Suppressor macrophage treated with lipopolysaccharide for 4 hours (primary cell): ENCODE results near the gene CTCF.

Experiments used
- DNase-seq: peaks from one replicate; pipeline ENCODE4 v3.0.0-alpha.2; 2020

Gene CTCF

DNA sequence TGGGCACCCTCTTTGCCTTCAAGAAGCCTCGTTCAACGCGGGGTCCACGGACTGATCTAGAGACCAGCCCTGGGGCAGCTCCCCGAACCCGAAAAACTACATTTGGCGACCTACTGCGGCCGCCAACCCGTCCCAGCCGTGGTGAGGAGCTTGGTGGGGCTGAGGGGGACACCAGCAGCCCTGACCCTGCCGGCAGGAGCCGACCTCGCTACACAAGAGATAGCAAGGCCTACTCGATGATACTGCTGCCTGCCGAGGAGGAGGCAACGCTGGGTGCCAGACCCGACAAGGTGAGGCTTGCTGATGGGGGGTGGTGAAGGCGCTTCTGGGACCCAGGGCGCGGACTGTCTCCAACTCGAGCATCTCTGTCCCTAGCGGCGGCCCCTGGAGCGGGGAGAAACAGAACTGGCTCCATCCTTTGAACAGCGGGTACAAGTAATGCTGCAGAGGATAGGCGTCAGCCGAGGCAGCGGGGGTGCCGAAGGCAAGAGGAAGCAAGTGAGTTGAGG lies 92.1 kb downstream of the CTCF start:
- no peak for DNase-seq

GRCh38 chr16:67655363-67655762 lies 93.0 kb downstream of the CTCF start:
- DNase-seq: no peak

GRCh38 chr16:67656344-67657016 lies 94.2 kb downstream of the CTCF start:
- no peak for DNase-seq

DNA sequence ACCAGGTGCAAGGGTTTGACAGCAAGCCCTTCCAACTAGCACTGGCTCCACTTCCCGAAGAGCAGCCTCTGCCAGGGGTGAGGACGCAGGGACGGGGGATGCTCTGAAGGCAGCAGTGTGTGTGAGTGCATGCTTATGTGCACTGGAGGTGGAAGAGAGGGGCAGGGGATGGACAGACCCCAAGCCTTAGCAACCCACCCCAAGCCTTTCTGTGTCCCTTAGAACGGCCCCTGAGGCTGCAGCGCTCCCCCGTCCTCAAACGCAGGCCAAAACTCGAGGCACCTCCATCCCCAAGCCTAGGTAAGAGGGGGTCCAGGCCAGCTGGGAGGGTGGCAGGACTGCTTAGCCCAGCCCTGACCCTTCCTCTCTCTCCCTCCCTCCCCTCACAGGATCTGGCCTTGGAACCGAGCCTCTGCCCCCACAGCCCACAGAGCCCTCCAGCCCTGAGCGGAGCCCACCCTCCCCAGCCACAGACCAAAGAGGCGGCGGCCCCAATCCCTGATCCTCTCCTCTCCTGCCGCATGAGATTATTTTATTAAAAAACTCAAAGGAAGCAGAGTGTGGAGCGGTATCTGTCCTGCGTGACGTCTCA lies 94.8 kb downstream of the CTCF start:
- DNase-seq: no peak

DNA sequence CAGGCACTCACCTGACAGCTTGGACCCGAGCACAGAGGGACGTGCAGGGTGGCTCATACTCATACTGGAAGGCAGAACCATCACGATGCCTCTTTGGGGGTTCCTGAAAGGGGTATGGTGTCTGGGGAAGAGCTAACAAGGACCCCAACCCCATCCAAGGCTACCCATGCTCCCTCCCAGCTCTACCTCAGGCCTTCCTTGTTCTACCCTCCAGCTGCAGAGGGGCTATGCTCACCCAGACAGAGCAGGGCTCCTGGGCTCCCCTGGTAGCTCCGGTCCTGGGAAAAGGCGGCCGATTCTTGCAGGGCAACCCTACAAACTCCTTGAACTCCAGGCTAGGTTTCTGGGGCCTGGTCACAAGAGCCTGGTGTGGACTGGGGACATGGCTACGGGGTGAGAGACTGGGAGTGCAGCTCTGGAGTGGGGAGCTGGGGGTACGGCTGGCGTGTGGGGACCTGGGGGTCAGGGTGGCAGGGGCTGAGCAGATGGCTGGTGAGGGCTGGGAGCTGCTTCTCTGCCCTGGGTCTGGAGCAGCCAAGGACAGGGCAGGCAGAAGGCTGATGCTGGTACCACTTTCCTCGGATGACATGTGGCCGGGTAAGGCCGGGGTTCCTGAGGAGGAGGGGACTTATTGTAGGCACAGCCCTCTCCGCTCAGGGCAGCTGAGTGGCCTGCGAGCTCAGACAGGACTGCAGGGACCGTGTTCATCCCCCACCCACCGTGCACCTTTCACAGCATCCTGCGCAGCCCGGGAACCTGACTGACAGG lies 95.6 kb downstream of the CTCF start:
- no peak for DNase-seq

GRCh38 chr16:67658849-67659674 lies 96.7 kb downstream of the CTCF start:
- DNase-seq: no peak

GRCh38 chr16:67659675-67660563 lies 97.6 kb downstream of the CTCF start, which contains the start of gene ACD:
ACD (minus strand) TSS chr16:67660260; CDS start chr16:67660220, 40 bp downstream.
- peak; percentile 98 for DNase-seq

GRCh38 chr16:67660564-67661028 lies 98.3 kb downstream of the CTCF start, which contains the start of gene PARD6A:
PARD6A (plus strand) TSS chr16:67660960; CDS start chr16:67661039, 79 bp downstream.
- peak; percentile 96 for DNase-seq

- no peak for DNase-seq
Observed at GRCh38 chr16:67661101-67661761, 98.9 kb downstream of the CTCF start.

DNA sequence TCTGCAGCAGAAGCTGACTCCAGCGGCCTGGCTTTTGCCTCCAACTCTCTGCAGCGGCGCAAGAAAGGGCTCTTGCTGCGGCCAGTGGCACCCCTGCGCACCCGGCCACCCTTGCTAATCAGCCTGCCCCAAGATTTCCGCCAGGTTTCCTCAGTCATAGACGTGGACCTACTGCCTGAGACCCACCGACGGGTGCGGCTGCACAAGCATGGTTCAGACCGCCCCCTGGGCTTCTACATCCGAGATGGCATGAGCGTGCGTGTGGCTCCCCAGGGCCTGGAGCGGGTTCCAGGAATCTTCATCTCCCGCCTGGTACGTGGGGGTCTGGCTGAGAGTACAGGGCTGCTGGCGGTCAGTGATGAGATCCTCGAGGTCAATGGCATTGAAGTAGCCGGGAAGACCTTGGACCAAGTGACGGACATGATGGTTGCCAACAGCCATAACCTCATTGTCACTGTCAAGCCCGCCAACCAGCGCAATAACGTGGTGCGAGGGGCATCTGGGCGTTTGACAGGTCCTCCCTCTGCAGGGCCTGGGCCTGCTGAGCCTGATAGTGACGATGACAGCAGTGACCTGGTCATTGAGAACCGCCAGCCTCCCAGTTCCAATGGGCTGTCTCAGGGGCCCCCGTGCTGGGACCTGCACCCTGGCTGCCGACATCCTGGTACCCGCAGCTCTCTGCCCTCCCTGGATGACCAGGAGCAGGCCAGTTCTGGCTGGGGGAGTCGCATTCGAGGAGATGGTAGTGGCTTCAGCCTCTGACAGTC lies 99.7 kb downstream of the CTCF start:
- no peak for DNase-seq

- DNase-seq: no peak
Observed at GRCh38 chr16:67662653-67663010, 100.3 kb downstream of the CTCF start.

GRCh38 chr16:67663151-67663876 lies 101.0 kb downstream of the CTCF start:
- peak; percentile 42 for DNase-seq

DNA sequence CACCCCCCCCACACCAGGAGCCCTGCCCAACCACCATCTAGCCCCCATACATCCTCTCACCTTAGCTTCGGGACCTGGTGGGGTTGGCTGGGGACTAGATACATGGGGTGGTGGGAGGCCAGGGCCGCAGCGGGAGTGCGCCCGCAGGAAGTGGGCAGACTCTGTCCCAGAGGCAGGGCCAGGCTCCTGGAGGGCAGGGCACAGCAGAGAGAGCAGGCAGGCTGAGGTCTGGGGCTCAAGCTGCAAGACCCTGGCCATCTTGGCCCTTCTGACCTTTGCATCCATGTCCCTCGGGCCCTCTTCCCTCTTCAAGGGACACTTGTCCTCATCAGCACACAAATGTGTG lies 101.5 kb downstream of the CTCF start:
- no peak for DNase-seq

GRCh38 chr16:67664258-67664657 lies 101.9 kb downstream of the CTCF start:
- no peak for DNase-seq

DNA sequence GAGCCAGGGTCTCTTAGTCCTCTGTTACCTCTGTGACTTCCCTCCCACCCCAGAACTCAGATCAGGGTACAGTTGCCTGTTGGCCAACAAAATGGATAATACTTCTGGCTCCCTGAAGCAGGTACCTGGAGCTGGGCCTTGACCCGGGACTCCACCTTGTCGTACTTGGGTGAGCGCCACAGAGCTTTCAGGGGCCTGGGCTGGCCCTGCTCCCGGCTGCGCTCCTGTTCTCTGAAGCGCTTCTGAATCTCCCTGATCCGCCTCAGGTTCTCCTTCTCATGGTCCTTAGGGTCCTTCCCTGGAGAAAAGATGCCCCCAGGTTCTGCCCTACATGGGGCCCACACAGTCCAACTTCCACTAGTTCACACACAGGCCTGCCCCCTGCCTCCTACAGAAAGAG lies 102.5 kb downstream of the CTCF start:
- no peak for DNase-seq

DNA sequence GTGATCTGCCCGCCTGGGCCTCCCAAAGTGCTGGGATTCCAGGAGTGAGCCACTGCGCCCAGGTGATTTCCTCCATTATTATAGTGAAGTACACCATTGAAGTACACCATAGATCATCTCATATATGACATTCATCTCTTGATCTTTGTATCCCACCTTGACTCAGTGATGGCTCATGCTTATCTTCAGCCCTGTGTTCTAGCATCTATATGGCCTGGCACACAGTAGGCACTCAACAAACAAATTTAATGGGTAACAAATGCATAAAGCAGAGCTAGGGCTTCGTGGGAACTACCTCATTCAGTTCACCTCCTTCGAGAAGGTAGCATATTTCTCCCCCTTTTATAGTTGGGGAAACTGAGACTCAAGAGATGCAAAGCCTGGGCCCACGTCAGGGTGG lies 103.3 kb downstream of the CTCF start:
- DNase-seq: no peak

DNA sequence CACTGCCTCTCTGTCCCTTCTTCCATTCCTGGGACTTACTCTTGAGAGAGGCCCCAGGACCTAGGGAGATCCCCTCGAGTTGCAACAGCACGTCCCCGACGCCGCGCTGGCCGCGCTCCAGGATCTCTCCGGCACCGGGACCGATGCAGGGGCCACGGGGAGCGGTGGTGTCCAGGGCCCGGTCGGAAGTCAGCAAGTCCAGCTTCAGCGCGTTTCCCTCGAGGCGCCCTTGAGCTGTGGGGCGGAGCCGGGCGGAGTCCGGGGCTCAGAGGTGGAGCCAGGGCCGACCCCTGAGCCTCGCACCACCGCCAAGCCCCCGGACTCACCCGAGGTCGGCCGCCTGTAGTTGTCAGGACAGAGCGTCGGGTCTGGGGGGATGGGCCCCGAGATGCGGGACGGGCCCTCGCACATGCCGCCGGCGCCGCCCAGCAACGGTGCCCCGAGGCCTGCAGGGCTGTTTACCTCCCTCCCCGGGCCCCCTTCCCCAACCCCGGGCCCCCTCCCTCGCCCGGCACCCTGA lies 103.8 kb downstream of the CTCF start:
- DNase-seq: peak; percentile 23

DNA sequence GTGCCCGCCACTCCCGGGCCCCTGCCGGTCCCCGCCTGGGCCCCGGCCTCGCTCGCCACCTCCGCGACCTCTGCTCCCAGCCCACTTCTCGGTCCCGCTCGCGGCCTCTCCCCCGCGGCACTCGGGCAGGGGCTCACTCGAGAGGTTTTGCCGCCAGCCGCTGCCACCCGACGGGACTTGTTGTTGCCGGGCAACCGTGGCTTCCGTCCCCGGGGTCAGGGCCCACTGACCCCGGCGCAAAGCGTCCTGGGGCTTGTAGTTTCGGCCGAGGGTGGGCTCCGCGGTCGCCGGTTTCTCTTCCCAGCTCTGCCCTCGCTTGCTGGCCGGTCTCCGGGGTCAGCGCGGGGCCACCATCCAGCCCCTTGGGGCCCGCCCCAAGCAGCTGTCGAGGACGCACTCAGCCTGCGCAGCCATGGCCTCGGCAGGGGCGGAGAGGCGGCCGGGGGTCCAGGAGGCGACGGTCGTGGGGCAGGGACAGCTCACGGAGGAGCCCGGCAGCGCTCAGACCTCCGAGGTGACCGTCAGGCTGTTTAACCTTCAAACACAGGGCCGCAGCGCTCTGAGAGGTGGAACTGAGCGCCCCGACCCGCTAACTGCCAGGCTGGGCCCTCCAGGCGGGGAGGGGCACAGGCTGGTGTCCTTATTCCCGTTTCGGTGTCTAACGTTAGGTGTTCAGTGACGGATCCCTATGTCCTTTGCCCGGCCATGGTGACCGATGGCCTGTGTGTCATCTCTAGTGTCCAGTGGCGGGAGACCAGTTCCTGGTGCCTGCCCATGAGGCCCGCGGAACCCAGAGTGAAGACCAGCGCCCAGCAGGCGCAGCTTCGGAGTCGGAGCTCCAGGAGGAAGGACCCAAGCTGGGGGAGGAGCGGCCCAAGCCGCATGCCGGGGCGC lies 104.5 kb downstream of the CTCF start, which contains the start of the genes C16orf86 and ENKD1:
C16orf86 (plus strand) TSS at position 256 of the 894 bp plus-strand sequence; CDS start at position 413, 157 bp downstream.
ENKD1 (minus strand) TSS at position 192 of the 894 bp plus-strand sequence. CDS start 308 bp downstream, outside the sequence.
- peak; percentile 88 for DNase-seq
